ENCODE measurements around the gene CEP120.

The CEP120 gene

DNA sequence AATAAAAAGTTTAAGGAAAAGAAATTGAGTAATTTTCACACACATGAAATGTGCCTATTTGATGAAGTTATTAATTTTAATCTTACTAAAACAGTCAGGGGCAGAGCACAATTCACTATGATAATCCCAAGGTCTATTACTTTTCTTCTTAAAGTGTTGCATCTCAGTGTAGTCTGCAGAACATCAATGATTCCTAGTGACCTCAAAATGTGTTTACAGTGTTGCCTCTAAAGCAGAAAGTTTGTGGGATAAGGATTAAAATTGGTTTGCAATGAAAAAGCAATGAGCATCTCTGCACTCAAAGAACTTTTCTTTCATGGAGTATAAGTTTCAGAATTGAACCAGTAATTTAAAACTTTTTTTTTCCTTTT is 63.0 kb downstream of the CEP120 start:
- Histone ChIP-seq H3K4me1 (ENCODE audit: control insufficient read depth, low read length) (peaks cover 20% of the 10 kb centered on the region), H4K20me1 (ENCODE audit: control insufficient read depth, insufficient read depth, low read depth, low read length) (no peaks in the 10 kb centered on the region), H3K36me3 (ENCODE audit: control insufficient read depth, low read length) (peaks cover 58% of the 10 kb centered on the region), H3K27ac (ENCODE audit: low read depth, low read length) (no peak overlapping the region), H3K27me3 (ENCODE audit: control insufficient read depth, low read length) (no peaks in the 10 kb centered on the region), H3K9me2 (replicated peaks; ENCODE audit: control insufficient read depth, low read length) (no peaks in the 10 kb centered on the region), H3K79me2 (ENCODE audit: control insufficient read depth, low read length) (no peaks in the 10 kb centered on the region), H3F3A (ENCODE audit: control insufficient read depth, insufficient read depth) (no peaks in the 10 kb centered on the region), H3K9me3 (ENCODE audit: control insufficient read depth, insufficient read depth, low read length) (no peaks in the 10 kb centered on the region), H3K4me2 (ENCODE audit: low read length) (no peak overlapping the region), H3K4me3 (ENCODE audit: low read length) (no peak overlapping the region)
- TF ChIP-seq EZH2phosphoT487 (IDR thresholded peaks at IDR 0.05; ENCODE audit: borderline replicate concordance, low read length), result no peak
- TF ChIP-seq CTCF (IDR thresholded peaks at IDR 0.05; ENCODE audit: low read depth, low read length, poor library complexity, severe bottlenecking), result no peak

GRCh38 chr5:123359454-123360200 is 63.6 kb downstream of the CEP120 start:
- H3K9me2 ChIP-seq (replicated peaks; ENCODE audit: control insufficient read depth, low read length), result no peaks in the 10 kb centered on the region
- peaks cover 57% of the 10 kb centered on the region for H3K36me3 ChIP-seq (ENCODE audit: control insufficient read depth, low read length)
- no peak for TF ChIP-seq EZH2phosphoT487 (IDR thresholded peaks at IDR 0.05; ENCODE audit: borderline replicate concordance, low read length)
- TF ChIP-seq CTCF (IDR thresholded peaks at IDR 0.05; ENCODE audit: low read depth, low read length, poor library complexity, severe bottlenecking), result no peak
- no peaks in the 10 kb centered on the region for H3K79me2 ChIP-seq (ENCODE audit: control insufficient read depth, low read length)
- H3K9me3 ChIP-seq (ENCODE audit: control insufficient read depth, insufficient read depth, low read length), result no peaks in the 10 kb centered on the region
- no peaks in the 10 kb centered on the region for H4K20me1 ChIP-seq (ENCODE audit: control insufficient read depth, insufficient read depth, low read depth, low read length)
- H3K27ac ChIP-seq (ENCODE audit: low read depth, low read length), result no peak overlapping the region
- no peaks in the 10 kb centered on the region for H3F3A ChIP-seq (ENCODE audit: control insufficient read depth, insufficient read depth)
- H3K4me2 ChIP-seq (ENCODE audit: low read length), result peak overlapping the region; percentile 24
- H3K27me3 ChIP-seq (ENCODE audit: control insufficient read depth, low read length), result no peaks in the 10 kb centered on the region
- H3K4me3 ChIP-seq (ENCODE audit: low read length), result no peak overlapping the region
- H3K4me1 ChIP-seq (ENCODE audit: control insufficient read depth, low read length), result peaks cover 20% of the 10 kb centered on the region

DNA sequence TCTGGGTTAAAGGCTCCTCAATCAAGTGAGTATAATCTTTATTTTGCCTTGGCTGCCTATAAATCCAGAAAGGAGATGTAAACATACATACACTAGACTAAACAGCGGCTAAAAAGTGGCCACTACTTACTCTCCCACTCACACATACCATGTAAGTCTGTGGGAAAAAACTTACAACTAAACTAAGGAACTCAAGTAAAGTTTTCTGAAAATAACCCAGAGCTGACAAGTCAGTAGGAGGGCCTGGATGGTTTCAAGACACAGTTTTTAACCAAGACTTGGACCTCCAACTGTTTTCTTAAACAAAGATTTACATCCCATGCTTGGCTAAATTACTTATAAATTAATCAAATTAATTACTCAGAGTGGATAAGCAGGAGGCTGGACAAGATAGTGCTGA is 64.5 kb downstream of the CEP120 start:
- TF ChIP-seq EZH2phosphoT487 (IDR thresholded peaks at IDR 0.05; ENCODE audit: borderline replicate concordance, low read length), result no peak
- Histone ChIP-seq H3K9me2 (replicated peaks; ENCODE audit: control insufficient read depth, low read length) (no peaks in the 10 kb centered on the region), H3K9me3 (ENCODE audit: control insufficient read depth, insufficient read depth, low read length) (no peaks in the 10 kb centered on the region), H3K4me1 (ENCODE audit: control insufficient read depth, low read length) (peaks cover 24% of the 10 kb centered on the region), H4K20me1 (ENCODE audit: control insufficient read depth, insufficient read depth, low read depth, low read length) (no peaks in the 10 kb centered on the region), H3K36me3 (ENCODE audit: control insufficient read depth, low read length) (peaks cover 53% of the 10 kb centered on the region), H3K4me2 (ENCODE audit: low read length) (no peak overlapping the region), H3K27ac (ENCODE audit: low read depth, low read length) (no peak overlapping the region), H3K27me3 (ENCODE audit: control insufficient read depth, low read length) (no peaks in the 10 kb centered on the region), H3K79me2 (ENCODE audit: control insufficient read depth, low read length) (no peaks in the 10 kb centered on the region), H3F3A (ENCODE audit: control insufficient read depth, insufficient read depth) (no peaks in the 10 kb centered on the region), H3K4me3 (ENCODE audit: low read length) (no peak overlapping the region)

DNA sequence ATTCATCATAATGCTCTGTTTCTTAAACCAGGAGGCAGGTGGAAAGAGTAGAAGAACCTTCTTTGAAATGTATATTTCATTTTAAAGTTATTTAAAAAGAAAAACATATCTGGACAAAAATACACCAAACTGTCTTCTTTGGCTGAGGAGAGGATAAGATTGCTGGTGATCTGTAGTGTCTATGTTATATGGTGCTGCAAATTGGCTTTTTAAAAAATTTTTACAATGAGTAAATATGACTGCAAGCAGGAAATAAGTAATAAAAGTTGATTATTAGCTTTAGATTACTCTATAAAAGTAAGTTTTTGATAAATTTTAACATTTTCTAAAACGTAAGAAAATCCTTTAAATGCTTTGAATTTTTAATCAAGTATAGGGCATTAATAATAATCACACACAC is 64.9 kb downstream of the CEP120 start:
- H3K4me1 ChIP-seq (ENCODE audit: control insufficient read depth, low read length), result peaks cover 28% of the 10 kb centered on the region
- H3F3A ChIP-seq (ENCODE audit: control insufficient read depth, insufficient read depth), result no peaks in the 10 kb centered on the region
- no peaks in the 10 kb centered on the region for H4K20me1 ChIP-seq (ENCODE audit: control insufficient read depth, insufficient read depth, low read depth, low read length)
- H3K36me3 ChIP-seq (ENCODE audit: control insufficient read depth, low read length), result peaks cover 50% of the 10 kb centered on the region
- no peak for TF ChIP-seq CTCF (IDR thresholded peaks at IDR 0.05; ENCODE audit: low read depth, low read length, poor library complexity, severe bottlenecking)
- no peak for TF ChIP-seq EZH2phosphoT487 (IDR thresholded peaks at IDR 0.05; ENCODE audit: borderline replicate concordance, low read length)
- H3K9me2 ChIP-seq (replicated peaks; ENCODE audit: control insufficient read depth, low read length), result no peaks in the 10 kb centered on the region
- no peak overlapping the region for H3K4me3 ChIP-seq (ENCODE audit: low read length)
- no peaks in the 10 kb centered on the region for H3K27me3 ChIP-seq (ENCODE audit: control insufficient read depth, low read length)
- no peaks in the 10 kb centered on the region for H3K79me2 ChIP-seq (ENCODE audit: control insufficient read depth, low read length)
- H3K4me2 ChIP-seq (ENCODE audit: low read length), result no peak overlapping the region
- no peak overlapping the region for H3K27ac ChIP-seq (ENCODE audit: low read depth, low read length)
- H3K9me3 ChIP-seq (ENCODE audit: control insufficient read depth, insufficient read depth, low read length), result no peaks in the 10 kb centered on the region

Data from DOHH2 (cell line).